Placental pericyte (primary cell): ENCODE data around the gene DISP2. TPM values are rescaled to one million over a fixed set of nuclear protein-coding genes. Genes with fewer than 3 reads are reported as not detected.

Experiments
- total RNA-seq: library from RNA; depleted of rRNA; stranded (reverse); fragments of >200 nt; gene quantifications from 2 replicates; pipeline ENCODE4 v1.2.3, GENCODE V29; 2012

The DISP2 gene, protein sequence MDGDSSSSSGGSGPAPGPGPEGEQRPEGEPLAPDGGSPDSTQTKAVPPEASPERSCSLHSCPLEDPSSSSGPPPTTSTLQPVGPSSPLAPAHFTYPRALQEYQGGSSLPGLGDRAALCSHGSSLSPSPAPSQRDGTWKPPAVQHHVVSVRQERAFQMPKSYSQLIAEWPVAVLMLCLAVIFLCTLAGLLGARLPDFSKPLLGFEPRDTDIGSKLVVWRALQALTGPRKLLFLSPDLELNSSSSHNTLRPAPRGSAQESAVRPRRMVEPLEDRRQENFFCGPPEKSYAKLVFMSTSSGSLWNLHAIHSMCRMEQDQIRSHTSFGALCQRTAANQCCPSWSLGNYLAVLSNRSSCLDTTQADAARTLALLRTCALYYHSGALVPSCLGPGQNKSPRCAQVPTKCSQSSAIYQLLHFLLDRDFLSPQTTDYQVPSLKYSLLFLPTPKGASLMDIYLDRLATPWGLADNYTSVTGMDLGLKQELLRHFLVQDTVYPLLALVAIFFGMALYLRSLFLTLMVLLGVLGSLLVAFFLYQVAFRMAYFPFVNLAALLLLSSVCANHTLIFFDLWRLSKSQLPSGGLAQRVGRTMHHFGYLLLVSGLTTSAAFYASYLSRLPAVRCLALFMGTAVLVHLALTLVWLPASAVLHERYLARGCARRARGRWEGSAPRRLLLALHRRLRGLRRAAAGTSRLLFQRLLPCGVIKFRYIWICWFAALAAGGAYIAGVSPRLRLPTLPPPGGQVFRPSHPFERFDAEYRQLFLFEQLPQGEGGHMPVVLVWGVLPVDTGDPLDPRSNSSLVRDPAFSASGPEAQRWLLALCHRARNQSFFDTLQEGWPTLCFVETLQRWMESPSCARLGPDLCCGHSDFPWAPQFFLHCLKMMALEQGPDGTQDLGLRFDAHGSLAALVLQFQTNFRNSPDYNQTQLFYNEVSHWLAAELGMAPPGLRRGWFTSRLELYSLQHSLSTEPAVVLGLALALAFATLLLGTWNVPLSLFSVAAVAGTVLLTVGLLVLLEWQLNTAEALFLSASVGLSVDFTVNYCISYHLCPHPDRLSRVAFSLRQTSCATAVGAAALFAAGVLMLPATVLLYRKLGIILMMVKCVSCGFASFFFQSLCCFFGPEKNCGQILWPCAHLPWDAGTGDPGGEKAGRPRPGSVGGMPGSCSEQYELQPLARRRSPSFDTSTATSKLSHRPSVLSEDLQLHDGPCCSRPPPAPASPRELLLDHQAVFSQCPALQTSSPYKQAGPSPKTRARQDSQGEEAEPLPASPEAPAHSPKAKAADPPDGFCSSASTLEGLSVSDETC (N-terminal part only)
- 0.14 and 0.44 TPM in 2 replicates for total RNA-seq

DNA sequence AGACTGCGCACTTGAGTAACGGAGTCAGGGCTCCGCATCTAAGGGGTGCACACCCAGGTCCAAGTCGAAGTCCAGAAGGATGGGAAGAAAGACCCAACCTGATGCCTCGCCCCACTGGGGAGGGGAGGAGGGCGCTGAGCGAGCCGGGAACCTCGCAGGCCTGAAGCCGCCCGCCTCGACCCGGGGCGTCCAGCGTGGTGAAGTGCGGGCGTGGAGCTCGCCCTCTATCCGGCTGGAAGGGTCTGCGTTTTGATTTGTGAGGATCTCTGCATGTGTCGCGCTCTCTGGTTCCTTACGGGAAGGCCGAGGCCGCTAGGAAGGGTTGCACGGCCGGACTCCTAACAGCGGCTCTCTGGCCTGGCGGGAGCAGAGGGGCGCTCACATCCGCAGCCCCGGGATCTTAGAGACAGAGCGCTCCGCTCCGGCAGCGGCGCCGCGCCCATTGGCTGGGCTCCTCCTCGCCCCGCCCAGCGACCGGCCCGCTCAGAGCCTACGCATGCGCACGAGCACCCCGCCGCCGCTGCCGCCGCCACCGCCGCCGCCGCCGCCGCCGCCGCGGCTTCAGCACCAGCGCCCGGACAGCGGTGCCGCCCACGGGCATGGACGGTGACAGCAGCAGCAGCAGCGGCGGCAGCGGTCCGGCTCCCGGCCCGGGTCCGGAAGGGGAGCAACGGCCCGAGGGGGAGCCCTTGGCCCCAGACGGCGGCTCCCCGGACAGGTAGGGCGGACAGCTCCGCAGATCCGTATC, at the start of gene DISP2:
TSS of gene DISP2 (plus strand) at position 497 of the 748 bp plus-strand sequence. CDS start at position 600, 103 bp downstream.

DNA sequence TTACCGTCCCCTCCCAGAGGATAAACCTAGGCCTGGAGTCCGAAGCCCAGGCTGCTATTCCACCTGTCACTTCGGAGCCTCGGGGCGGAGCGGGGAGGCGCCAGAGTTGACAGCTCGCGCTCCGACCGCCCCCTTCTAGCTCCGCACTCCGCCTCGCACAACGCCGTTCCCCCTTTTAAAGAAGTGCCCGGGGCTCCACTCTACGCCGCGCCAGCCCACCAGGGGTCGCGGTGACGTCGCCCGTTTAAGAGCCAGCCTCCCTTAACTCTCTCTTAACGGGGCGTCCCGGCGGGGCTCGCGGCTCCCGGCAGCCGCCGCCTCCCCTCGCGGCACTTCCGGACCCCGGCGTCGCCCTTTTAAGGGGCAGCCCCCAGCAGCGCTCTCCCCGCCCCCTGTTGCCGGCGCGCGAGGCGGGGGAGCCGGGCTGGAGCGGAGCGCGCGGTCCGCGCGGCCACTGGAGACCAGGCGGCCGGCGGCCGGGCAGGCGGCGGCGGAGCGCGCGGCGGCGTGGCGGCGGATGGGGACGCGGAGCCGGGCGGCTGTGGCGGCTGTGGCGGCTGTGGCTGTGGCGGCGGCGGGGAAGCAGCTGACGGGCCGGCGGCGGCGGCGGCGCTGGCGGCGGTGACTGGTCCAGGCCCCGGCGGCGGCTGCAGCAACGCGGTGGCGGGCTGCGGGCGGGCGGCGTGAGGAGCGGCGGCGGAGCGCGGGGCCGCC, 34.6 kb upstream of the DISP2 start, which contains the start of gene INAFM2:
TSS of gene INAFM2 (plus strand) at position 454 of the 714 bp plus-strand sequence. CDS start 364 bp downstream, outside the sequence.

DNA sequence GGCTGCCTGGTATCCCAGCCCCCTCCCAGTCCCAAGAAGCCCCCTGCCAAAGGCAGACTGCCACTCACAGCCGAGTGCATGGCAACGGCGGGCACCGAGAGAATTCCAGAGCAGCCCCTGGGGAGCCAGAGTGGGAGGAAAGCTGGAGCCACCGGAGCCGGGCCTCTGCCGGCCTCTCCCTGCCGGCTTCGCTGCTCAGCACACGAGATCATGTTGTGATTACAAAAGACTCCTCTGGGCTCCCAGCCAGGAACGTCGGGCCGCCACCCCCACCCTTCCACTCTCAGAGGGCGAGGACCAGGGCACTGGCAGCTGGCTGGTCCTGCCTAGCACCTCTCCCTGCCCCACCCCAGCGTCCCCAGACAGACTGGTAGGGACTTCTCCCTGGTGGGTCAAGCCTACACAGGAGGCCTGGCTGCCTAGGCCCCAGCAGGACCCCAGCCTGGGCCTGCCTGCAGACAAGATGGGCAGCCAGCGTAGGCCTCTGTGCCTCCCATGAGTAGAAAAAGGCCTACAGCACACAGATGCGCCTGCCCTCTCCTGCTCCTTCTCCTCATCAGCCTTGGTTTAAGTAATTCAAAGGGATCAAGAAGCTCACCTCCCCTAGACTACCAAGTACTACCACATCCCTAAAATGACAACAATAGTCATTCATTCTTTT, 17.1 kb upstream of the DISP2 start, which contains the start of gene CCDC9B:
TSS of gene CCDC9B (minus strand) at position 200 of the 661 bp plus-strand sequence. CDS start at position 80, 120 bp downstream.

DNA sequence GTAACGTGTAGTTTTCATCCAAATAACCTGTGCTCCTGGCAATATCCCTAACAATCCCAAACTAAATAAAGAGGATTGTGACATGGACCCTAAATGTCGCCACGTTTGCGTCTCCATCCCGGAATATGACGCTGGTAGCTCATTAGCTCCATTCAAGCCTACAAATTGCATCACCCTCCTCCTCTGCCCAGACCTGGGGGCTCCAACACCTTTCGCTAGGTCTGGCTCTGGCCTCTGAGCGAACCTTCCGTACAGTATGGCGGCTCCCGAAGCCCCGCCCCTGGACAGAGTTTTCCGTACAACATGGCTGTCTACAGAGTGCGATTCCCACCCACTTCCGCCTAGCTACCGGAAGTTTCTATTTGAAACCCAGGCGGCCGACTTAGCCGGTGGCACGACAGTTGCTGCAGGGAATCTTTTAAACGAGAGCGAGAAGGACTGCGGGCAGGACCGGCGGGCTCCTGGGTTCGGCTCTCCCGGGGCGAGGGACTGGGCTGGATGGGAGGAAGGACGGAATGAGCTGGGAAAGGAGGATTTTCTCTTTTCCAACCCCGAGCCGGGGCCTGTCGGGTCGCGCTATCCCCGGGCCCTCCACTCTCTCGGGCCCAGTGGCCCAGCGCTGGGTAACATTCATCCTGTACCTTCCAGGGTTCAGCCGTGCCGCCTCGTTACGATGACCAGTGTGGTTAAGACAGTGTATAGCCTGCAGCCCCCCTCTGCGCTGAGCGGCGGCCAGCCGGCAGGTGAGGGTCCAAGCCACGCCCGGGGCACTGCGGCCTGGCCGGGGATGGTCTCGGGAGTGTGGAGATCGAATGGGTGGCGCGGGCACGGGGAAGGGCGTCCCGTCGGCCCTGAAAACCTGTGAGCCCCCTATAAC, 24.8 kb downstream of the DISP2 start, which contains the start of gene KNSTRN:
TSS of gene KNSTRN (plus strand) at position 142 of the 877 bp plus-strand sequence. CDS start at position 257, 115 bp downstream.

DNA sequence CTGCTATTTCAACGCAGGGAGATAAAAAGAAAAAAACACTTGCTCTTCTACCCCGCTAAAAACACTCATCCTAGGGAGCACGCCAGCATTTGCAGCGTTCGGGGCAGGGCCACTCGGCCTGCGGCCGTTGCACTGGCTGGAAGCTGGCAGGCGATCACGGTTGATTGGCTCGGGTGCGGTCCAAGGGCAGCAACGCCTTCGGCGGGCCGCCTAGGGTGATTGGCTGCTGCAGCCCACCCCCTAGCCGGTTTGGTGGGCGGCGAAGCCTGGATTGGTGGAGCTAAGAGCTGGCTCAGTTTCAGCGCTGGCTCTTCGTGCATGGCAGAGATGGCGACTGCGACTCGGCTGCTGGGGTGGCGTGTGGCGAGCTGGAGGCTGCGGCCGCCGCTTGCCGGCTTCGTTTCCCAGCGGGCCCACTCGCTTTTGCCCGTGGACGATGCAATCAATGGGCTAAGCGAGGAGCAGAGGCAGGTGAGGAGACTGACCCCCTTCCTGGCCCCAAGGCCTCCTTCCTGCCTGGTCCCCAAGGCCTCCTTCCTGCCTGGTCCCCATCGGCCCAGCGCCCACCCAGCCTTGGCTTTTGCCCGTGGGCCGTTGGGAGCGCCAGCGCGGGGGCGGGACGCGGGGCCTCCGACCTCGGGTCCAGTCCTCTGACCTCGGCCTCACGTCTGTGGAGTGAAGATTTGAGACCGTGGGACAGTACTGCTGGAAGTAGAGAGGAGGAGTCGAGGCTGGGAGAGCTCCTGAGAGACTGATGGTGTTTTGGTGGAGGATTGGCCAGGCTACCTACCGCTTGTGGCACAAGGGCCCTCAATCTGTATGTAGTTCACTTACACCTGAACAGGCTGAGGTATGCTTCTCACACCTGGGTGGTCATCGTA, 47.7 kb downstream of the DISP2 start, which contains the start of gene IVD:
TSS of gene IVD (plus strand) at position 295 of the 881 bp plus-strand sequence. CDS start at position 328, 33 bp downstream.

Other genes starting within 250 kb of the DISP2 start
- gene BMF, start 249.3 kb upstream of the DISP2 start, total RNA-seq = 14.0 and 19.7 TPM in 2 replicates
- gene BUB1B, start 197.2 kb upstream of the DISP2 start, total RNA-seq = 3.3 and 45.2 TPM in 2 replicates
- gene PAK6, start 119.2 kb upstream of the DISP2 start, total RNA-seq = under 0.01 TPM in 1 of 2 replicates, not detected in the other
- gene ANKRD63, start 75.2 kb upstream of the DISP2 start, total RNA-seq = not detected in 2 replicates
- gene PLCB2, start 50.3 kb upstream of the DISP2 start, total RNA-seq = 0.72 and 0.88 TPM in 2 replicates
- 12.5 and 24.8 TPM in 2 replicates for gene INAFM2, start 34.5 kb upstream of the DISP2 start, total RNA-seq
- 41.1 and 58.1 TPM in 2 replicates for gene CCDC9B, start 17.3 kb upstream of the DISP2 start, total RNA-seq
- not detected in 2 replicates for gene PHGR1, start 7.2 kb upstream of the DISP2 start, total RNA-seq
- gene KNSTRN, start 24.5 kb downstream of the DISP2 start, total RNA-seq = 16.6 and 72.0 TPM in 2 replicates
- 33.5 and 47.1 TPM in 2 replicates for gene IVD, start 47.6 kb downstream of the DISP2 start, total RNA-seq
- gene BAHD1, start 82.7 kb downstream of the DISP2 start, total RNA-seq = 10.5 and 12.7 TPM in 2 replicates
- gene CHST14, start 112.8 kb downstream of the DISP2 start, total RNA-seq = 14.4 and 23.8 TPM in 2 replicates
- 12.0 and 15.0 TPM in 2 replicates for gene CCDC32, start 206.8 kb downstream of the DISP2 start, total RNA-seq
- gene RPUSD2, start 211.1 kb downstream of the DISP2 start, total RNA-seq = 11.4 and 15.6 TPM in 2 replicates
- gene KNL1, start 236.0 kb downstream of the DISP2 start, total RNA-seq = 1.1 and 63.7 TPM in 2 replicates